Neuronal stem cell (in vitro differentiated cells): ENCODE data around the gene RAMACL.
"Not testable (repeated sequence)": the region's sequence is repeated elsewhere in the genome, so short reads cannot be mapped to it uniquely, and the experiment has no call there.

ENCODE experiments used
- DNase-seq: peaks from one replicate; pipeline ENCODE4 v3.0.0-alpha.2; 2013; ENCODE audit warnings: low spot score
- H2AFZ ChIP-seq: one replicate; pipeline ENCODE4 v1.6.1; 2013; ENCODE audit warnings: mild to moderate bottlenecking, low read length, inconsistent platforms
- H2AK5ac ChIP-seq: 2 replicates; pipeline ENCODE4 v1.6.1; 2013; ENCODE audit warnings: low read depth, mild to moderate bottlenecking, inconsistent platforms, low read length, moderate library complexity, mixed read lengths
- H2BK120ac ChIP-seq: 2 replicates; pipeline ENCODE4 v1.6.1; 2013; ENCODE audit warnings: low read depth, mild to moderate bottlenecking, inconsistent platforms, low read length, moderate library complexity, mixed read lengths
- H2BK12ac ChIP-seq: one replicate; pipeline ENCODE4 v1.6.1; 2013; ENCODE audit warnings: low read length, inconsistent platforms
- H2BK15ac ChIP-seq: 2 replicates; pipeline ENCODE4 v1.6.1; 2013; ENCODE audit warnings: mild to moderate bottlenecking, low read length, inconsistent platforms, mixed read lengths
- H2BK5ac ChIP-seq: one replicate; pipeline ENCODE4 v1.6.1; 2013; ENCODE audit warnings: inconsistent platforms, mild to moderate bottlenecking, low read length, moderate library complexity
- H3K14ac ChIP-seq: one replicate; pipeline ENCODE4 v1.6.1; 2013; ENCODE audit warnings: low read length, inconsistent platforms
- H3K18ac ChIP-seq: 2 replicates; pipeline ENCODE4 v1.6.1; 2013; ENCODE audit warnings: low read length, inconsistent platforms
- H3K23ac ChIP-seq: 2 replicates; pipeline ENCODE4 v1.6.1; 2013; ENCODE audit warnings: low read depth, mild to moderate bottlenecking, mixed read lengths, low read length, inconsistent platforms; ENCODE audit not compliant: poor library complexity
- H3K27ac ChIP-seq: replicated peaks from 3 replicates; pipeline ENCODE4 v1.5.1; 2013; ENCODE audit warnings: low read length, inconsistent platforms
- H3K27me3 ChIP-seq, 3 experiments: 2 replicates each; pipeline ENCODE4 v1.6.1; 2013; ENCODE audit warnings: low read length in 3 of 3, mild to moderate bottlenecking in 2 of 3, inconsistent platforms in 1 of 3, low read depth in 1 of 3, mixed read lengths in 1 of 3, moderate library complexity in 1 of 3; ENCODE audit not compliant: control insufficient read depth in 3 of 3, insufficient read depth in 3 of 3
- H3K36me3 ChIP-seq, 2 donors: replicated peaks in 1 of 2; 2 replicates each; pipeline ENCODE4 v1.6.1; 2013; ENCODE audit warnings: low read length in 2 of 2; ENCODE audit not compliant: control insufficient read depth in 2 of 2, insufficient read depth in 2 of 2
- H3K4ac ChIP-seq: 2 replicates; pipeline ENCODE4 v1.6.1; 2013; ENCODE audit warnings: inconsistent platforms, mild to moderate bottlenecking, low read length, moderate library complexity
- H3K4me1 ChIP-seq, 2 donors: 1 replicate in 1 of 2; 2 replicates in 1 of 2; pipeline ENCODE4 v1.6.1; 2013; ENCODE audit warnings: low read length in 2 of 2, low read depth in 1 of 2; ENCODE audit not compliant: control insufficient read depth in 2 of 2, insufficient read depth in 1 of 2
- H3K4me2 ChIP-seq: one replicate; pipeline ENCODE4 v1.6.1; 2013; ENCODE audit warnings: mild to moderate bottlenecking, low read length, inconsistent platforms; ENCODE audit not compliant: insufficient read depth, poor library complexity, severe bottlenecking
- H3K4me3 ChIP-seq, 2 donors: 2 replicates each; pipeline ENCODE4 v1.5.1; 2013; ENCODE audit warnings: low read length in 2 of 2, mild to moderate bottlenecking in 2 of 2, inconsistent platforms in 1 of 2, moderate library complexity in 1 of 2
- H3K79me1 ChIP-seq: one replicate; pipeline ENCODE4 v1.6.1; 2013; ENCODE audit warnings: low read depth, mild to moderate bottlenecking, inconsistent platforms, low read length, moderate library complexity
- H3K9ac ChIP-seq: one replicate; pipeline ENCODE4 v1.6.1; 2013; ENCODE audit warnings: mild to moderate bottlenecking, low read depth, low read length, inconsistent platforms; ENCODE audit not compliant: poor library complexity
- H3K9me3 ChIP-seq, 2 donors: replicated peaks in 1 of 2; 2 replicates each; pipeline versions ENCODE3 to v1.6.1; 2013; ENCODE audit warnings: low read length in 2 of 2, mild to moderate bottlenecking in 2 of 2, inconsistent platforms in 1 of 2, low read depth in 1 of 2, mixed read lengths in 1 of 2, moderate library complexity in 1 of 2; ENCODE audit not compliant: control insufficient read depth in 2 of 2, insufficient read depth in 1 of 2
- H4K8ac ChIP-seq: one replicate; pipeline ENCODE4 v1.6.1; 2013; ENCODE audit warnings: low read depth, mild to moderate bottlenecking, inconsistent platforms, low read length, moderate library complexity
- H4K91ac ChIP-seq: one replicate; pipeline ENCODE4 v1.6.1; 2013; ENCODE audit warnings: low read length, low read depth, mild to moderate bottlenecking, inconsistent platforms; ENCODE audit not compliant: poor library complexity
- WGBS, 2 donors: extraction: QIAGEN DNeasy Blood & Tissue Kit; methylation state at CpG; one replicate each; pipeline ENCODE4 v1.1.7; 2013; ENCODE audit warnings: missing lambda C conversion rate in 2 of 2, mixed read lengths in 1 of 2; ENCODE audit not compliant: insufficient read length in 2 of 2, insufficient replicate concordance in 1 of 2; ENCODE audit errors: extremely low coverage in 2 of 2; 5-methylcytosine and 5-hydroxymethylcytosine counted together

RAMACL gene

GRCh38 chr6:166583230-166583965 lies 3.1 kb downstream of the RAMACL start:
- Histone ChIP-seq H3K4me1 (peaks cover 5 to 8% of the 10 kb centered on the region in 2 donors), H4K91ac (no peak overlapping the region), H4K8ac (no peak overlapping the region), H3K9ac (no peak overlapping the region), H2AFZ (no peak overlapping the region), H3K14ac (no peak overlapping the region), H2BK120ac (no peak overlapping the region), H3K9me3 (no peaks in the 10 kb centered on the region), H2AK5ac (no peak overlapping the region), H3K36me3 (no peaks in the 10 kb centered on the region), H3K4me3 (no peak overlapping the region), H2BK12ac (no peak overlapping the region), H3K18ac (peak overlapping the region; percentile 48), H3K4me2 (no peak overlapping the region), H3K23ac (no peak overlapping the region), H3K79me1 (peaks cover 3% of the 10 kb centered on the region), H3K4ac (no peak overlapping the region), H3K27ac (no peak overlapping the region), H2BK15ac (no peak overlapping the region), H3K27me3 (no peaks in the 10 kb centered on the region), H2BK5ac (no peak overlapping the region)
- WGBS, 2 donors = no CpG with 5 or more reads among the region's 15 CpGs
- no peak for DNase-seq

GRCh38 chr6:166582258-166582657 lies 4.2 kb downstream of the RAMACL start:
- Histone ChIP-seq H3K27ac (no peak overlapping the region), H3K9ac (no peak overlapping the region), H3K23ac (no peak overlapping the region), H3K4ac (no peak overlapping the region), H2BK5ac (no peak overlapping the region), H2AK5ac (no peak overlapping the region), H3K4me3 (no peak overlapping the region), H3K18ac (peak overlapping the region; percentile 44), H2BK12ac (no peak overlapping the region), H2AFZ (no peak overlapping the region), H4K8ac (no peak overlapping the region), H3K14ac (no peak overlapping the region), H3K4me1 (peaks cover 0 to 5% of the 10 kb centered on the region in 2 donors), H3K4me2 (no peak overlapping the region), H3K79me1 (peaks cover 6% of the 10 kb centered on the region), H2BK120ac (no peak overlapping the region), H2BK15ac (no peak overlapping the region), H3K27me3 (no peaks in the 10 kb centered on the region), H3K36me3 (no peaks in the 10 kb centered on the region), H3K9me3 (peaks cover 0 to 11% of the 10 kb centered on the region in 2 donors), H4K91ac (no peak overlapping the region)
- WGBS, 2 donors = no CpG with 5 or more reads among the region's 6 CpGs
- no peak for DNase-seq

GRCh38 chr6:166581801-166582200 lies 4.7 kb downstream of the RAMACL start:
- not testable (repeated sequence) for H3K4me3 ChIP-seq, H3K23ac ChIP-seq, H3K79me1 ChIP-seq, H2AFZ ChIP-seq, H4K91ac ChIP-seq, H3K27ac ChIP-seq, H3K14ac ChIP-seq, H3K9ac ChIP-seq, H2BK12ac ChIP-seq, H3K4ac ChIP-seq, H3K27me3 ChIP-seq, H3K4me2 ChIP-seq, H2BK15ac ChIP-seq, H4K8ac ChIP-seq, H3K4me1 ChIP-seq, H3K36me3 ChIP-seq, DNase-seq, H2BK120ac ChIP-seq, H2BK5ac ChIP-seq, H2AK5ac ChIP-seq
- Histone ChIP-seq H3K18ac (peak overlapping the region; percentile 44), H3K9me3 (peaks cover 0 to 15% of the 10 kb centered on the region in 2 donors)
- no CpG with 5 or more reads among the region's 8 CpGs for WGBS, 2 donors

DNA sequence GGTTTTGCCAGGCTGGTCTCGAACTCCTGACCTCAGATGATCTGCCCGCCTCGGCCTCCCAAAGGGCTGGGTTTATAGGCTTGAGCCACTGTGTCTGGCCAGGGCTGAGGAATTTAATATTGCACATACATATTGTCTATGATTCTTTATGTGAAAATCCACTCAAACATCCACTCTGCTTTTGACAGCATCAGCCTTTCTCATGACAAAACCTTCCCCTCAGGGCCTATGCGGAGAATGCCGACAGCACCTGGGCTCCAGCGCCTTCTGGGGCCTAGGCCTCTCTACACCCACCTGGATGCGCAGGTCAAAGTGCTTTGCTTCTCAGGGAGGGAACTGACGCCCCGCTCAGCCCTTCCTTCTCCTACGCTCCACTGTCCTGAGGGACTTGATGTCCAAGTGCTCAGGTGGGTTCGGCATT lies 5.4 kb downstream of the RAMACL start:
- Histone ChIP-seq H2BK5ac (no peak overlapping the region), H3K27ac (no peak overlapping the region), H2AFZ (no peak overlapping the region), H3K18ac (peak overlapping the region; percentile 77), H2BK12ac (no peak overlapping the region), H3K14ac (no peak overlapping the region), H3K4ac (no peak overlapping the region), H3K79me1 (peaks cover 6% of the 10 kb centered on the region), H3K4me2 (no peak overlapping the region), H3K4me1 (peaks cover 0 to 5% of the 10 kb centered on the region in 2 donors), H3K27me3 (no peaks in the 10 kb centered on the region), H3K9me3 (peaks cover 0 to 21% of the 10 kb centered on the region in 2 donors), H3K36me3 (no peaks in the 10 kb centered on the region), H2AK5ac (no peak overlapping the region), H3K4me3 (no peak overlapping the region), H4K8ac (no peak overlapping the region), H3K9ac (no peak overlapping the region), H2BK120ac (no peak overlapping the region), H3K23ac (no peak overlapping the region), H2BK15ac (no peak overlapping the region), H4K91ac (no peak overlapping the region)
- DNase-seq = no peak
- WGBS, 2 donors = no CpG with 5 or more reads among the region's 11 CpGs
